Naive thymus-derived CD4-positive, alpha-beta T cell (primary cell): ENCODE data around the gene TNPO1. TPM values are rescaled to one million over a fixed set of nuclear protein-coding genes. Genes with fewer than 3 reads are reported as not detected.

Experiments used
- ATAC-seq: fragments of 150-1000 bp; cut with Tn5 transposase; 2 replicates; pipeline ENCODE4 v1.10.0; 2021; ENCODE audit warnings: mild to moderate bottlenecking, moderate library complexity
- CTCF ChIA-PET: fragments of 350-600 bp; sonication (Branson Sonifier 250); formaldehyde crosslinking; loops from one replicate; lab custom pipeline; 2021; ENCODE audit warnings: antibody characterized with exemption; lab: Charles Lee
- POLR2A ChIA-PET: fragments of 350-600 bp; sonication (Branson Sonifier 250); formaldehyde crosslinking; loops from one replicate; lab custom pipeline; 2021; ENCODE audit warnings: antibody characterized with exemption, inconsistent platforms; lab: Charles Lee
- DNase-seq, 9 donors: peaks; one replicate each; pipeline versions ENCODE4 v3.0.0 to v3.0.0-alpha.2; 2020 to 2022; ENCODE audit warnings: mixed read lengths in 1 of 9
- H3K27ac ChIP-seq: one replicate; pipeline ENCODE4 v1.7.0; 2013; ENCODE audit warnings: mild to moderate bottlenecking, low read depth, low read length, moderate library complexity
- H3K27me3 ChIP-seq, 2 donors: one replicate each; pipeline ENCODE4 v1.7.0; 2013; ENCODE audit warnings: low read length in 2 of 2, mild to moderate bottlenecking in 2 of 2, moderate library complexity in 2 of 2; ENCODE audit not compliant: control insufficient read depth in 2 of 2, insufficient read depth in 2 of 2
- H3K36me3 ChIP-seq, 3 experiments: 1 replicate in 2 of 3; 2 replicates in 1 of 3; pipeline ENCODE4 v1.7.0; 2013; ENCODE audit warnings: low read length in 3 of 3, mild to moderate bottlenecking in 3 of 3, moderate library complexity in 1 of 3; ENCODE audit not compliant: insufficient read depth in 3 of 3, control insufficient read depth in 2 of 3
- H3K4me1 ChIP-seq, 2 donors: one replicate each; pipeline ENCODE4 v1.7.0; 2013; ENCODE audit warnings: low read length in 2 of 2, mild to moderate bottlenecking in 2 of 2, moderate library complexity in 1 of 2; ENCODE audit not compliant: control insufficient read depth in 2 of 2, insufficient read depth in 2 of 2
- H3K4me3 ChIP-seq: 2 replicates; pipeline ENCODE4 v1.7.0; 2013; ENCODE audit warnings: mild to moderate bottlenecking, low read length
- H3K9me3 ChIP-seq, 3 experiments: 1 replicate in 2 of 3; 2 replicates in 1 of 3; pipeline ENCODE4 v1.7.0; 2013; ENCODE audit warnings: low read length in 3 of 3; ENCODE audit not compliant: control insufficient read depth in 2 of 3
- H3K27ac Mint-ChIP-seq, 9 donors: one replicate each; pipeline ENCODE4 v1.8.0; 2020 to 2022; ENCODE audit warnings: mixed read lengths in 9 of 9, mild to moderate bottlenecking in 8 of 9, moderate library complexity in 5 of 9, inconsistent platforms in 2 of 9
- H3K27me3 Mint-ChIP-seq, 5 donors: one replicate each; pipeline ENCODE4 v1.8.0; 2021 to 2022; ENCODE audit warnings: mixed read lengths in 5 of 5, mild to moderate bottlenecking in 1 of 5
- H3K36me3 Mint-ChIP-seq, 5 donors: one replicate each; pipeline ENCODE4 v1.8.0; 2020 to 2022; ENCODE audit warnings: mixed read lengths in 5 of 5, mild to moderate bottlenecking in 3 of 5, inconsistent platforms in 1 of 5
- H3K4me1 Mint-ChIP-seq, 7 donors: one replicate each; pipeline ENCODE4 v1.8.0; 2020 to 2022; ENCODE audit warnings: mixed read lengths in 7 of 7, mild to moderate bottlenecking in 3 of 7, inconsistent platforms in 1 of 7
- H3K4me3 Mint-ChIP-seq, 10 donors: one replicate each; pipeline ENCODE4 v1.8.0; 2020 to 2022; ENCODE audit warnings: mild to moderate bottlenecking in 10 of 10, mixed read lengths in 10 of 10, moderate library complexity in 6 of 10, inconsistent platforms in 2 of 10
- H3K9me3 Mint-ChIP-seq, 11 donors: one replicate each; pipeline ENCODE4 v1.8.0; 2020 to 2022; ENCODE audit warnings: mixed read lengths in 11 of 11, mild to moderate bottlenecking in 4 of 11, inconsistent platforms in 1 of 11, moderate library complexity in 1 of 11
- intact Hi-C, 2 donors: fragments of 100-400 bp; cut with micrococcal nuclease; formaldehyde crosslinking; loops; one replicate each; pipeline ENCODE4 v1.15.1; 2023
- polyA plus RNA-seq, 2 donors: library from polyadenylated mRNA; unstranded; fragments of 300-500 nt; fragmentation: Illumina TruSeq; gene quantifications; one replicate each; pipeline ENCODE4 v1.2.3, GENCODE V29; 2021
- total RNA-seq, 6 experiments: library from RNA in 5 of 6; stranded (reverse) in 5 of 6; gene quantifications; 1 replicate in 5 of 6; 2 replicates in 1 of 6; pipeline ENCODE4 v1.2.3 and lab custom pipeline; 2021 to 2026

The TNPO1 gene
- total and polyA plus RNA-seq, 7 experiments from 2014 or later, result 52.8 to 96.3 (median 74.4) TPM

DNA sequence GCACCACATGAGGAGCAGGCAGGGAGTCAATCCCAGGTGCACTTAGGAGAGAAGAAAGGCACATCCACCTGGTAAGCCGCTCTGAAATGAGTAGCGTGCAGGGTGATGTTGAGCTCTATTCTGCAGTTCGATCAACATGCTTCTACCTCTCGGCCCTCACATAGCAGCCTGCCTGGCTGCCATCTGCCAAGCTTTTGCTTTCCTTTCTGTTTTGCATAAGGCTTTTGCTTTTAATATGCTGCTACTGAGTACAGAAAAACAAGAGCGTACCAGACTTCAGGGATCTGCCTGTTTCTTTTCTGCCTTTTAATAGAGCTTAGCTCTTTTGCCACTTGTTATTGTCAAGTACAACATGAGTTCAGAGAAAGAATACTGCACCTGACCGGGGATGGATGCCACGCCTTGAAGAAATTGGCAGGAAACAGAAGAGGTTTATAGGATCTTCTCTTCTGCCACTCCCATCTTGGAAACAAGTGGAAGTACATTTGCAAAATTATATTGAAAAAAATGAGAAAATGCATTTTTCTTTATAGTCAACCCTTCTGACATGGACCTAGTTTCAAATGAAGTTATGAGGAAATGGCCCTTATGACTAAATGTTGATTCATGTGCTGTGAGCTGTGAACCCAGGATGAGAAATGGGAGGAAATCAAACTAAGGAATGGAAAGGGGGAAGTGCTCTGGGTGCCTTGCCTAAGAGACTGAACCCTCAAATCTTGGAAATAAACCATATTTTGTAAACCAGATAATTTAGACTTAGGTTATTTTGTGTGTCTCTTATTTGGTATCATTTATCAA lies 135.4 kb downstream of the TNPO1 start:
- Mint-ChIP-seq H3K36me3 (no peaks in the 10 kb centered on the region), H3K4me3 (no peak overlapping the region), H3K27me3 (peaks cover 26 to 54% (median 38%) of the 10 kb centered on the region in 5 donors), H3K4me1 (peaks cover 8 to 15% (median 9%) of the 10 kb centered on the region in 7 donors), H3K9me3 (peaks cover 0 to 3% (median 0%) of the 10 kb centered on the region in 11 donors), H3K27ac (no peak overlapping the region)
- Histone ChIP-seq H3K4me3 (no peak overlapping the region), H3K36me3 (no peaks in the 10 kb centered on the region), H3K27ac (no peak overlapping the region), H3K9me3 (no peaks in the 10 kb centered on the region), H3K27me3 (peaks cover 0 to 3% of the 10 kb centered on the region in 2 donors), H3K4me1 (peaks cover 5 to 11% of the 10 kb centered on the region in 2 donors)
- intact Hi-C loops, result loop anchor here (10.0 kb wide), 2 partner anchors 543 to 583 kb away; partner anchors contain the start of gene BTF3 (in 1 of the 2)
- ATAC-seq (no peak), DNase-seq (no peak)
- ChIA-PET POLR2A (no interaction called here), CTCF (no interaction called here)

DNA sequence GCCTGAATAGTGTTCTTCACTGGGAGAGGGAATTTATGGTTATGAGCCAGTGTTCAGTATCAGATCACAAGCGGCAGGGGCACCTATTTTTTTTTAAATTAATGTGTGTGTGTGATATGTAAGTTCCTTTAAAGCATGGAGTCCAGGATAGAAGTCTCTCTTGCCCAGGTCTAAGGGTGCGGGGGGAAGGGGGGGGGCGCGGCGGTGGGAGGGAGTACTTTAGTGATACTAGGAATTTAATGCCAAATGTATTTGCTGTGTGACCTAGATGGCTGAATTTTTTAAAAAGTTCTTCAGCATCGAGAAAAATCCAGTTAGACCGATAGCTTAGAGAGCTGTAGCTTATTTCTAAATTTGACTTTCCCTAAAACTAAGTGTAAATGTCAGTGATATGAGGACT lies 137.9 kb downstream of the TNPO1 start:
- H3K9me3 Mint-ChIP-seq, result peaks cover 0 to 12% (median 0%) of the 10 kb centered on the region in 11 donors
- H3K27ac Mint-ChIP-seq, result peak overlapping the region in 1 of 9 donors; percentile 10
- ATAC-seq, result no peak
- Histone ChIP-seq H3K4me3 (no peak overlapping the region), H3K27me3 (peaks cover 3 to 4% of the 10 kb centered on the region in 2 donors), H3K36me3 (no peaks in the 10 kb centered on the region), H3K9me3 (no peaks in the 10 kb centered on the region), H3K27ac (no peak overlapping the region), H3K4me1 (peaks cover 5 to 12% of the 10 kb centered on the region in 2 donors)
- no peak for DNase-seq
- ChIA-PET POLR2A (interaction anchor here (0.6 kb wide), 1 partner anchor 143 kb away, joined by 3 read pairs; no protein-coding TSS in a partner anchor), CTCF (no interaction called here)
- peaks cover 10 to 19% (median 12%) of the 10 kb centered on the region in 7 donors for H3K4me1 Mint-ChIP-seq
- no peaks in the 10 kb centered on the region for H3K36me3 Mint-ChIP-seq
- H3K27me3 Mint-ChIP-seq, result peaks cover 35 to 64% (median 49%) of the 10 kb centered on the region in 5 donors
- intact Hi-C loops, result loop anchor here (2.0 to 10.0 kb wide), 5 partner anchors 106 to 580 kb away; partner anchors contain the start of genes BTF3 (in 1 of the 2) and TNPO1 (in 1 of the 2)
- H3K4me3 Mint-ChIP-seq, result peak overlapping the region in 7 of 10 donors; percentile 0 to 95 (median 93)

DNA sequence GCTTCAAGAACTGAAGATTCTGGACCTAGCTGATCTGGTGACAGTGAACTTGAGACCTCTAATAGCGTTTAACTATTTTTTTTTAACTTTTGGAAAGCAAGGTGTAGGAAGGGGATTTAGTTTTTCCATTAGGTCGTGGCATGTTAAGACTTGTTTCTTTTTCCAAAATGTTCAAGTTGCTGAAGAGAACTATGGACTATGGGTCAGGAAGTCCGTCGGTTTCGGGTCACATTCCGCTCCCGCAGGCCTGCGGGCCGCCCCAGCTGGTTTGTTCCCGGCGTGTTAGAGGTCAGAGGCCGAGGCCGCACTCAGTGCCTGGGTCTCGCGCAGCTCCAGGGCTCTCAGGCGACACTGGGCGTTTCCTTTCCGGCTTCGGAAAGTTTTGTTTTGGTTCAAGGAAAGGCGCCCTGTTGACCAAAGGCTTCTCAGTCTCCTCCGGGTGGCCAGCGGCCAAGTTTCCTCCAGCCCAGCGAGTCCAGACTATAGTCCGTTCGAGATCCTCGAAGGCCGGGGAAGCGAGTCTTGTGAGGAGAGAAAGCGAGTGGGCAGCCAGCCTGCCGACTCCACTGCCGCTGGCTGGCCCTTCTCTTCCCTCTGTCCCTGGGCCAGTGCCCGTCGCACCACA lies 138.8 kb downstream of the TNPO1 start:
- ChIA-PET CTCF (no interaction called here), POLR2A (interaction anchor here (0.6 kb wide), 1 partner anchor 144 kb away, joined by 3 read pairs; no protein-coding TSS in a partner anchor)
- Mint-ChIP-seq H3K27me3 (peaks cover 43 to 68% (median 55%) of the 10 kb centered on the region in 5 donors), H3K27ac (peak overlapping the region in 8 of 9 donors; percentile 47 to 92 (median 80)), H3K4me1 (peaks cover 10 to 19% (median 13%) of the 10 kb centered on the region in 7 donors), H3K36me3 (no peaks in the 10 kb centered on the region), H3K4me3 (peak overlapping the region; percentile 90 to 95 (median 93)), H3K9me3 (peaks cover 0 to 12% (median 0%) of the 10 kb centered on the region in 11 donors)
- H3K4me3 ChIP-seq, result peak overlapping the region; percentile 85
- peaks cover 3 to 4% of the 10 kb centered on the region in 2 donors for H3K27me3 ChIP-seq
- DNase-seq (peak in 3 of 9 donors; percentile 1 to 5 (median 2)), ATAC-seq (peak; percentile 17)
- H3K4me1 ChIP-seq, result peaks cover 5 to 12% of the 10 kb centered on the region in 2 donors
- no peaks in the 10 kb centered on the region for H3K9me3 ChIP-seq
- intact Hi-C loops, result loop anchor here (1.0 to 10.0 kb wide), 14 partner anchors 106 to 648 kb away; partner anchors contain the start of genes BTF3 (in 2 of the 2), ANKRA2 (in 1 of the 2), MRPS27 (in 1 of the 2) and PTCD2 (in 1 of the 2)
- no peak overlapping the region for H3K27ac ChIP-seq
- H3K36me3 ChIP-seq, result no peaks in the 10 kb centered on the region

- ChIA-PET CTCF (interaction anchor here (0.9 kb wide), 1 partner anchor 10 kb away, joined by 4 read pairs; no protein-coding TSS in a partner anchor), POLR2A (no interaction called here)
- H3K27me3 Mint-ChIP-seq, result peaks cover 43 to 69% (median 55%) of the 10 kb centered on the region in 5 donors
- H3K9me3 Mint-ChIP-seq, result peaks cover 0 to 12% (median 0%) of the 10 kb centered on the region in 11 donors
- H3K9me3 ChIP-seq, result no peaks in the 10 kb centered on the region
- no peaks in the 10 kb centered on the region for H3K36me3 Mint-ChIP-seq
- H3K4me1 ChIP-seq, result peaks cover 5 to 12% of the 10 kb centered on the region in 2 donors
- peak; percentile 98 for ATAC-seq
- intact Hi-C loops, result loop anchor here (1.0 to 10.0 kb wide), 17 partner anchors 107 to 649 kb away; partner anchors contain the start of genes ANKRA2 (in 2 of the 2), BTF3 (in 2 of the 2), UTP15 (in 2 of the 2) and MRPS27 (in 1 of the 2)
- DNase-seq, result peak; percentile 82 to 98 (median 91)
- no peaks in the 10 kb centered on the region for H3K36me3 ChIP-seq
- peak within 1 kb of the TSS; percentile 85 for H3K4me3 ChIP-seq
- peak within 1 kb of the TSS; percentile 22 to 92 (median 80) for H3K27ac Mint-ChIP-seq
- peaks cover 3 to 4% of the 10 kb centered on the region in 2 donors for H3K27me3 ChIP-seq
- H3K4me1 Mint-ChIP-seq, result peaks cover 10 to 19% (median 13%) of the 10 kb centered on the region in 7 donors
- H3K4me3 Mint-ChIP-seq, result peak within 1 kb of the TSS; percentile 90 to 95 (median 94)
- H3K27ac ChIP-seq, result no peak within 1 kb of the TSS
These were observed 139.4 kb downstream of the TNPO1 start, which contains the start of gene FCHO2 for GRCh38 chr5:72955768-72956323. TSS of gene FCHO2 (plus strand) at chr5:72956041. CDS start at chr5:72956097, 56 bp downstream.

- ChIA-PET POLR2A (interaction anchor here (1.2 kb wide), 1 partner anchor 109 kb away, joined by 4 read pairs; no protein-coding TSS in a partner anchor), CTCF (interaction anchor here (0.9 kb wide), 1 partner anchor 9 kb away, joined by 4 read pairs; no protein-coding TSS in a partner anchor)
- no peaks in the 10 kb centered on the region for H3K36me3 ChIP-seq
- H3K9me3 ChIP-seq, result no peaks in the 10 kb centered on the region
- DNase-seq, result peak in 8 of 9 donors; percentile 5 to 52 (median 20)
- peak overlapping the region; percentile 83 to 95 (median 93) for H3K4me3 Mint-ChIP-seq
- H3K4me1 Mint-ChIP-seq, result peaks cover 10 to 19% (median 13%) of the 10 kb centered on the region in 7 donors
- peaks cover 5 to 12% of the 10 kb centered on the region in 2 donors for H3K4me1 ChIP-seq
- H3K4me3 ChIP-seq, result peak overlapping the region; percentile 85
- H3K27ac ChIP-seq, result no peak overlapping the region
- peak overlapping the region in 8 of 9 donors; percentile 11 to 80 (median 50) for H3K27ac Mint-ChIP-seq
- H3K36me3 Mint-ChIP-seq, result no peaks in the 10 kb centered on the region
- H3K27me3 ChIP-seq, result peaks cover 3 to 4% of the 10 kb centered on the region in 2 donors
- ATAC-seq, result peak; percentile 30
- H3K9me3 Mint-ChIP-seq, result peaks cover 0 to 12% (median 0%) of the 10 kb centered on the region in 11 donors
- intact Hi-C loops, result loop anchor here (1.0 to 10.0 kb wide), 9 partner anchors 139 to 649 kb away; partner anchors contain the start of genes ANKRA2 (in 1 of the 2), BTF3 (in 1 of the 2), MRPS27 (in 1 of the 2) and PTCD2 (in 1 of the 2)
- peaks cover 43 to 65% (median 52%) of the 10 kb centered on the region in 5 donors for H3K27me3 Mint-ChIP-seq
These were observed 140.1 kb downstream of the TNPO1 start for GRCh38 chr5:72956324-72957140.
